Heart left ventricle (tissue), 16 donors: ENCODE results near the gene HDAC4. TPM values are rescaled to one million over a fixed set of nuclear protein-coding genes. Genes with fewer than 3 reads are reported as not detected.

ENCODE experiments used
- ATAC-seq, 4 donors: fragments of 200-7000 bp; cut with Tn5 transposase; one replicate each; pipeline ENCODE4 v1.9.1; 2020 to 2022; ENCODE audit warnings: moderate library complexity in 4 of 4, mild to moderate bottlenecking in 3 of 4, moderate number of reproducible peaks in 1 of 4
- DNase-seq, 5 donors: peaks; one replicate each; pipeline ENCODE4 v3.0.0-alpha.2; 2020
- H3K27ac ChIP-seq, 12 donors: fragments of 200-600 bp; sonication (generic) in 4 of 12; one replicate each; pipeline versions ENCODE4 v1.5.0 to v1.8.0; 2016 to 2022; ENCODE audit warnings: mild to moderate bottlenecking in 2 of 12
- H3K27me3 ChIP-seq, 9 donors: fragments of 200-600 bp; sonication (generic) in 2 of 9; one replicate each; pipeline versions ENCODE4 v1.5.1 to v1.8.0; 2016 to 2022; ENCODE audit warnings: mild to moderate bottlenecking in 3 of 9
- H3K36me3 ChIP-seq, 9 donors: fragments of 200-600 bp; sonication (generic) in 2 of 9; one replicate each; pipeline versions ENCODE4 v1.5.0 to v1.8.0; 2018 to 2022; ENCODE audit warnings: mild to moderate bottlenecking in 2 of 9
- H3K4me1 ChIP-seq, 12 donors: fragments of 200-600 bp; sonication (generic) in 4 of 12; one replicate each; pipeline versions ENCODE4 v1.5.0 to v1.8.0; 2016 to 2022; ENCODE audit warnings: mild to moderate bottlenecking in 3 of 12
- H3K4me3 ChIP-seq, 12 donors: fragments of 200-600 bp; sonication (generic) in 4 of 12; one replicate each; pipeline versions ENCODE4 v1.5.0 to v1.8.0; 2017 to 2022; ENCODE audit warnings: mild to moderate bottlenecking in 9 of 12, moderate library complexity in 4 of 12
- H3K9me3 ChIP-seq, 12 donors: fragments of 200-600 bp; sonication (generic) in 4 of 12; one replicate each; pipeline versions ENCODE4 v1.5.0 to v1.8.0; 2016 to 2022; ENCODE audit warnings: mild to moderate bottlenecking in 1 of 12
- POLR2A ChIP-seq, 2 donors: fragments of 450-650 bp; IDR thresholded peaks; one replicate each; pipeline ENCODE4 v1.6.1; 2017; ENCODE audit warnings: antibody characterized with exemption in 2 of 2, mild to moderate bottlenecking in 2 of 2, moderate library complexity in 2 of 2
- WGBS, 4 donors: extraction: QIAGEN DNeasy Blood & Tissue Kit in 2 of 4; methylation state at CpG; one replicate each; pipeline versions ENCODE4 v1.1.5 to v1.1.7; 2013 to 2018; 5-methylcytosine and 5-hydroxymethylcytosine counted together
- intact Hi-C, 10 donors: fragments of 100-400 bp; cut with DNase I; formaldehyde crosslinking; loops; one replicate each; pipeline versions ENCODE4 v1.11.1 to v1.14.2; 2022
- polyA plus RNA-seq, 2 donors: library from polyadenylated mRNA; stranded (reverse); fragments of 200-250 nt; gene quantifications; one replicate each; pipeline ENCODE4 v1.2.3, GENCODE V29; 2013
- total RNA-seq, 9 donors: library from RNA; depleted of rRNA in 2 of 9; stranded (reverse); fragments of >200 nt in 2 of 9; fragmentation: NEBNext Ultra II Directional in 3 of 9; extraction: Animal tissue kit (Norgen Biotek cat#: 25700) in 3 of 9; gene quantifications; one replicate each; pipeline versions ENCODE4 v1.1.0 to v1.2.4, GENCODE V29; 2016 to 2023
- TF ChIP-seq, protein P1 (sequence below), 12 donors: fragments of 200-600 bp; sonication (generic) in 4 of 12; IDR thresholded peaks; one replicate each; pipeline versions ENCODE4 v1.5.0 to v1.8.0; 2018 to 2022; ENCODE audit warnings: antibody characterized with exemption in 12 of 12, mild to moderate bottlenecking in 5 of 12
- donor health status: ischemic (EF 13 %, LVEDD 7.1; RV severe dilation, severe dysfunction).
- donor health status: healthy with polysubstance abuse.
- donor health status: DM: no; HTN: yes; CAD: no.
- donor health status: DM: no; HTN: no; CAD: no.
- donor health status: ischemic (EF 25% LVEDD 6.9; RV normal size, moderate dysfunction).
- donor health status: ischemic (EF 25% LVEDD 5.7; RV mildly dilated, moderate dysfunction).
- donor health status: healthy.
- donor health status: DM: yes; HTN: yes; CAD: no.
- donor health status: ischemic (EF 35%, LVEDD 5.7; RV mildly dilated, moderate dysfunction).
- donor health status: nonischemic (EF 11% LVEDD 7.7; RV severe dilation, severe dysfunction).
- donor health status: DM: yes; HTN: yes; CAD: no.
- donor health status: PGD.
- donor health status: ischemic (EF 29% LVEDD 5.4; RV normal size, mild dysfunction).
- donor health status: nonischemic (EF 23%, LVEDD 6.1; RV moderate dilation, normal function).

The HDAC4 gene
- total and polyA plus RNA-seq, 11 donors = 13.9 to 37.6 (median 27.5) TPM

DNA sequence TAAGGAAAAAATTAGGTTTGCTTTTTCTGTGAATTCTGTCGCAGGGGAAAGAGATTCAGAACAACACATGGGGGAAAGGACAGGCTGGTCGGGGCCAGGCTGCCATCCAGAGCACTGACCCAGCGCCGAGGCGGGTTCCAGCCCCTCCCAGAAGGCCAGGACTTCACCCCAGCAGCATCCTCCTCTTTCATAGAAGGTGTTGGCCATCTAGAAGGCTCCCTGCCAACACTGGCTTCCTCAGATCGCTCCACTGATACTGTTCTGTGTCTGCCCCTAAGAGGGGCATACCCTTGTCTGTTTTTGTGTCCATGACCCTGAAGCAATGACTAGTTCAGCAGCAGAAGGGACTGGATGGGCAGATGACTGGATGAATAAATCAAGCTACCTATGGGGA, 144.5 kb downstream of the HDAC4 start:
- DNase-seq = no peak
- Histone ChIP-seq H3K36me3 (no peaks in the 10 kb centered on the region), H3K4me3 (no peak overlapping the region), H3K4me1 (peaks cover under 1 to 98% (median 34%) of the 10 kb centered on the region in 12 donors), H3K27ac (peak overlapping the region in 1 of 12 donors; percentile 55), H3K27me3 (no peaks in the 10 kb centered on the region), H3K9me3 (peaks cover 0 to 16% (median 7%) of the 10 kb centered on the region in 12 donors)
- intact Hi-C loops = loop anchor here in 1 of 10 donors (10.0 kb wide), 1 partner anchor 138 kb away; no protein-coding TSS in a partner anchor
- TF ChIP-seq, protein P1, sequence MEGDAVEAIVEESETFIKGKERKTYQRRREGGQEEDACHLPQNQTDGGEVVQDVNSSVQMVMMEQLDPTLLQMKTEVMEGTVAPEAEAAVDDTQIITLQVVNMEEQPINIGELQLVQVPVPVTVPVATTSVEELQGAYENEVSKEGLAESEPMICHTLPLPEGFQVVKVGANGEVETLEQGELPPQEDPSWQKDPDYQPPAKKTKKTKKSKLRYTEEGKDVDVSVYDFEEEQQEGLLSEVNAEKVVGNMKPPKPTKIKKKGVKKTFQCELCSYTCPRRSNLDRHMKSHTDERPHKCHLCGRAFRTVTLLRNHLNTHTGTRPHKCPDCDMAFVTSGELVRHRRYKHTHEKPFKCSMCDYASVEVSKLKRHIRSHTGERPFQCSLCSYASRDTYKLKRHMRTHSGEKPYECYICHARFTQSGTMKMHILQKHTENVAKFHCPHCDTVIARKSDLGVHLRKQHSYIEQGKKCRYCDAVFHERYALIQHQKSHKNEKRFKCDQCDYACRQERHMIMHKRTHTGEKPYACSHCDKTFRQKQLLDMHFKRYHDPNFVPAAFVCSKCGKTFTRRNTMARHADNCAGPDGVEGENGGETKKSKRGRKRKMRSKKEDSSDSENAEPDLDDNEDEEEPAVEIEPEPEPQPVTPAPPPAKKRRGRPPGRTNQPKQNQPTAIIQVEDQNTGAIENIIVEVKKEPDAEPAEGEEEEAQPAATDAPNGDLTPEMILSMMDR (IDR thresholded peaks at IDR 0.05) = no peak
- no peak for TF ChIP-seq POLR2A (IDR thresholded peaks at IDR 0.05)
- no peak for ATAC-seq
- WGBS, 4 donors = 77 to 86% (median 84%) methylated on average over 5 to 6 of the region's 6 CpGs

DNA sequence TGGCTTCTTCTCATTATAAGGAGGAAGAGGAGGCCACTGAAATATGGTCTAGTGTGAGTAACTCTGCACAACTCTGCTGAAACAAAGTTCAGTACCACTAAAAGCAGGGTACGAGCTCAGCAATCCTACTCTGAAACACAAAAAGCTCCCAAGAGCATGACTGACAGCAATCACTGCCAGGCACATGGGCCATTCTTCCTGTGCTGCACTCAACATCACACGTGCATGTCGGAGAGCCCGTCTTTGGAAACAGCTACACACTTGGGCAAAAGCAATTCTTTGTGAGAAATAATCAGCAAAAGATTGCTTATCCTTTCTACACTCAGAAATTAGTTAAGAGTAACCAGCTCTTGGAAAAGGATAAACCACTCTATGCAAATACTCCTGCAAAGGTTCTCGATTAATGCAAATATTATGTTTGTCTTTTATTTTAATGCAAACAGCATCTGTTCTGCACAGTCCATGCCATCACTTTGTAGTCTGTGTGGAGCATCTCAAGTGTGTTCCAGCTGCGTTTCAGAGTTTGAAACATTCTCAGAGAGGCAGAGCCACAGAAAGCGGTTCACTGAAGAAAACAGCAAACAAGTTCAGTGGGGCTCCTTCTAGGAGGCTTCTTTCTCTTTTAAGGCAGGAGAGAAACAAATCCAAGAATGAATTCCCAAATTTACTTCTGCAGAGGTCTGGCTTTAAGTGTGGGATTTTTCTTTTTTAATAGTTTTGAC, 145.0 kb downstream of the HDAC4 start:
- peak in 1 of 5 donors; percentile 11 for DNase-seq
- WGBS, 4 donors = 61 to 77% (median 68%) methylated on average over 7 of the region's 7 CpGs
- no peak overlapping the region for H3K4me3 ChIP-seq
- H3K27ac ChIP-seq = peak overlapping the region in 3 of 12 donors; percentile 1 to 55 (median 37)
- peaks cover 0 to 16% (median 7%) of the 10 kb centered on the region in 12 donors for H3K9me3 ChIP-seq
- no peak for ATAC-seq
- no peak for TF ChIP-seq POLR2A (IDR thresholded peaks at IDR 0.05)
- TF ChIP-seq, protein P1 (IDR thresholded peaks at IDR 0.05) = no peak
- H3K27me3 ChIP-seq = no peaks in the 10 kb centered on the region
- intact Hi-C loops = loop anchor here in 1 of 10 donors (10.0 kb wide), 1 partner anchor 139 kb away; no protein-coding TSS in a partner anchor
- peaks cover 3 to 98% (median 37%) of the 10 kb centered on the region in 12 donors for H3K4me1 ChIP-seq
- H3K36me3 ChIP-seq = no peaks in the 10 kb centered on the region

DNA sequence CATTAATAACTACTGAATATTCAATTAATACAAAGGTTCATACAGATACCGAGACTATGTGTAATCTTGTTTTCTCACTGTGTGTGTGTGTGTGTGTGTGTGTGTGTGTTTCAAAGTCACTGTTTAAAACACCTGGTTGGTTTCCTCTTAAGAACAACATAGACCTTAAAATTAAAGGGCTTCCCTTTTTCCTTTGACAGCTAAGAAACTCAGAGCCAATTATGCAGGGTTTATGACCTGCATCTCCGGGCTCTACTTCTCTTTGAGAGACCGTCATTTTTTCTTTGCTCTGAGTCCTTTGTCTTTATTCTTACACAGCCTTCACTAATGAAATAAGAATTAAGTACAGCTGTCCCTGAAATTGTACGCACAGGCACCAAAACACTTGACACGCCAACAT, 145.6 kb downstream of the HDAC4 start:
- no peak overlapping the region for H3K4me3 ChIP-seq
- H3K4me1 ChIP-seq = peaks cover 3 to 98% (median 41%) of the 10 kb centered on the region in 12 donors
- TF ChIP-seq POLR2A (IDR thresholded peaks at IDR 0.05) = no peak
- TF ChIP-seq, protein P1 (IDR thresholded peaks at IDR 0.05) = no peak
- ATAC-seq = no peak
- H3K9me3 ChIP-seq = peaks cover 0 to 16% (median 7%) of the 10 kb centered on the region in 12 donors
- DNase-seq = no peak
- peak overlapping the region in 2 of 12 donors; percentile 15 to 37 for H3K27ac ChIP-seq
- intact Hi-C loops = loop anchor here in 1 of 10 donors (10.0 kb wide), 1 partner anchor 140 kb away; no protein-coding TSS in a partner anchor
- 85 to 89% (median 86%) methylated on average over 5 of the region's 5 CpGs for WGBS, 4 donors
- no peaks in the 10 kb centered on the region for H3K27me3 ChIP-seq
- no peaks in the 10 kb centered on the region for H3K36me3 ChIP-seq

DNA sequence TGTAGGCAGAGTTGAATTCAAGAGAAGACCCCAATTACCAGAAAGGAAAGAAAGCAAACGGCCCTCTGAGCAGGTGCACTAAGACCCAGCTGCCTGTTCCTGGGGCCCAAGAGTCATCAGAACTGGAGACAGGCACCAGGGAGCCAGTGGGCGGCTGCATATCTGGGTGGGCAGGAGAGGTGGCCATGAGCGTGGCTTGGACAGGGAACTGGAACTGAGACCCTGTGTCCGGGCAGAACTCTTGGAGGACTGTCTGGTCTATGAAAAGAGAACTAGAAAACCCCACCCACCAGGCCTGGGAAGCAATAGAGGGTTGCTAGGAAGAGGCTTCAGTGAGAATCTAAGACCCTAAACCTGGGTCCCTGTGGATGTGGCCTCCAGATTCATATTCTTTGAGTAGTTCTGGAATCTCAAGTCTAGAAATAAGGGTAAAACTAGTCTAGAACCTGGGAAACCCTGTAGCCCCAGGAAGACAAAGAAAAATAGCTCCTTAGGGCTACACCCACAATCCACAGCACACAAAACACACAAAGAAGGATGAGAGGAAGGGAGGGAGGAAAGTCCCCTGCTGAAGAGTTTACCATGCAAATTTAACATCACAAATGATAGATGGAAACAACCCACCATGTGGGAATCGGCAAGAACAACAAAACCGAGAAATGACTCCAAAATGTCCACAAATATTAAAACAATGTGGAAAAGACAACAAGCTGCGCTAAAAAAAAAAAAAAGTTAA, 147.0 kb downstream of the HDAC4 start:
- H3K27ac ChIP-seq = peak overlapping the region in 8 of 12 donors; percentile 58 to 85 (median 82)
- no peaks in the 10 kb centered on the region for H3K27me3 ChIP-seq
- H3K36me3 ChIP-seq = no peaks in the 10 kb centered on the region
- WGBS, 4 donors = 90 to 91% (median 90%) methylated on average over 7 of the region's 7 CpGs
- DNase-seq (no peak), ATAC-seq (no peak)
- TF ChIP-seq POLR2A (IDR thresholded peaks at IDR 0.05) = no peak
- peaks cover 0 to 16% (median 7%) of the 10 kb centered on the region in 12 donors for H3K9me3 ChIP-seq
- H3K4me3 ChIP-seq = no peak overlapping the region
- intact Hi-C loops = loop anchor here in 2 of 10 donors (5.0 to 10.0 kb wide), 2 partner anchors 53 to 141 kb away; no protein-coding TSS in a partner anchor
- H3K4me1 ChIP-seq = peaks cover 3 to 98% (median 45%) of the 10 kb centered on the region in 12 donors
